Activated CD8-positive, alpha-beta T cell treated with anti-CD3 and anti-CD28 coated beads, Interleukin-2, amount 10 ng/mL, durations not matched to agents 7 days and 5 days (primary cell): ENCODE data around the gene BCL7B. TPM values are rescaled to one million over a fixed set of nuclear protein-coding genes. Genes with fewer than 3 reads are reported as not detected.

Source experiments
- ATAC-seq: fragments of 150-1000 bp; cut with Tn5 transposase; one replicate; pipeline ENCODE4 v1.10.0; 2021; ENCODE audit warnings: moderate library complexity
- CTCF ChIA-PET: fragments of 350-600 bp; sonication (Branson Sonifier 250); formaldehyde crosslinking; loops from one replicate; lab custom pipeline; 2021; ENCODE audit warnings: antibody characterized with exemption; lab: Charles Lee
- POLR2A ChIA-PET: fragments of 350-600 bp; sonication (Branson Sonifier 250); formaldehyde crosslinking; loops from one replicate; lab custom pipeline; 2021; ENCODE audit warnings: antibody characterized with exemption; lab: Charles Lee
- DNase-seq: peaks from one replicate; pipeline ENCODE4 v3.0.0-alpha.2; 2020
- H3K27ac Mint-ChIP-seq: one replicate; pipeline ENCODE4 v1.8.0; 2021; ENCODE audit warnings: mild to moderate bottlenecking, mixed read lengths
- H3K27me3 Mint-ChIP-seq: one replicate; pipeline ENCODE4 v1.8.0; 2021; ENCODE audit warnings: low read depth, mixed read lengths
- H3K36me3 Mint-ChIP-seq: one replicate; pipeline ENCODE4 v1.8.0; 2021; ENCODE audit warnings: low read depth, mixed read lengths
- H3K4me1 Mint-ChIP-seq: one replicate; pipeline ENCODE4 v1.8.0; 2021; ENCODE audit warnings: low read depth, mixed read lengths
- H3K4me3 Mint-ChIP-seq: one replicate; pipeline ENCODE4 v1.8.0; 2021; ENCODE audit warnings: mild to moderate bottlenecking, mixed read lengths
- H3K9me3 Mint-ChIP-seq: one replicate; pipeline ENCODE4 v1.8.0; 2022; ENCODE audit warnings: mixed read lengths; ENCODE audit not compliant: insufficient read depth
- total RNA-seq, 2 experiments: library from RNA; stranded (reverse); gene quantifications; one replicate each; pipeline ENCODE4 v1.2.3, GENCODE V29; 2021

The BCL7B gene
- total RNA-seq = 10 to 100 TPM; 76.8 to 80.8 TPM

DNA sequence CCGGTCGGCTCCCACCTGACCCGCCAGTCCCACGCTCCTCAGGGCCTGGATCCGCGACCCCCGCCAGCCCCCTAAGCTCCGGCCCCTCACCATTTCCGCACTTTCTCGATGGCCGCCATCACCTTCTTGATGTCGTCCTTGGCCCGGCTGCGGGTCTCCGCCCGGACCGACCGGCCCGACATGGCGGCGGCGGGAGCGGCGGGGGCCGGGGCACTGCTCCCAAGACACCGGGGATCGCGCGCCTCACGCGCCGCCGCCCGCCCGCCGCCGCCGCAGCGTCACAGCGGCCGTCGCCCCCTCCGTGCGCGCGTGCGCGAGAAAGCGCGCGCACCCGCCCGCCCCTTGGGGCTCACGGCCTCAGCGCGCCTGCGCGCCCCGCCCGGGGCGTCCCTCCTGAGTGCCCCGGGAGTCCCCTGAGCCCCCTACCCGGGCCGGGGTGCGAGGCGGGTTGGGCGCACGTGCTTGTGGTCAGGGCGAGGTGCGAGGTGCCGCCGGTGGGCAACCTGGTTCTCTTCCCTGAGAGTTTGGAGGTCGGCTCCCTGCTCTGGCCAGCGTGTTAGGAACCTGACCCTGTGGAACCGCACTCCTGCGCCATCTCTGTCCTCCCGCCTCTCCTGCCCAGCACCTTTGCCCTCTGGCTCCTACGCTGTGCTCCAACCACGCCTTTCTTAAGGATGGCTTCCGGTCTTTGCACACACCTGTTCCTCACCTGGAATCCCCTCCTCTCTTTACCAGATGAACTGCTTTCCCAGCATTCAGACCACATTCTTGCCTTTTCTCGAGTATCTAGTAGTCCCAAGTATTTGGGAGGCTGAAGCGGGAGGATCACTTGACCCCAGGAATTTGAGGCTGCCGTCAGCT is at the start of gene BCL7B:
BCL7B (minus strand) TSS at position 294 of the 861 bp plus-strand sequence; CDS start at position 182, 112 bp downstream.
- POLR2A ChIA-PET = interaction anchor here (0.7 to 3.7 kb wide), 11 partner anchors 8 to 181 kb away, joined by 3 to 50 read pairs (median 4); partner anchors contain the start of genes ABHD11, BAZ1B and TBL2
- H3K9me3 Mint-ChIP-seq = no peaks in the 10 kb centered on the region
- ATAC-seq (peak; percentile 66), DNase-seq (peak; percentile 78)
- peak within 1 kb of the TSS; percentile 90 for H3K4me3 Mint-ChIP-seq
- H3K27me3 Mint-ChIP-seq = peaks cover 6% of the 10 kb centered on the region
- peaks cover 30% of the 10 kb centered on the region for H3K4me1 Mint-ChIP-seq
- peaks cover 26% of the 10 kb centered on the region for H3K36me3 Mint-ChIP-seq
- peak within 1 kb of the TSS; percentile 95 for H3K27ac Mint-ChIP-seq
- CTCF ChIA-PET = interaction anchor here (0.7 to 1.3 kb wide), 4 partner anchors 10 to 106 kb away, joined by 3 to 5 read pairs (median 3); partner anchors contain the start of gene TBL2

DNA sequence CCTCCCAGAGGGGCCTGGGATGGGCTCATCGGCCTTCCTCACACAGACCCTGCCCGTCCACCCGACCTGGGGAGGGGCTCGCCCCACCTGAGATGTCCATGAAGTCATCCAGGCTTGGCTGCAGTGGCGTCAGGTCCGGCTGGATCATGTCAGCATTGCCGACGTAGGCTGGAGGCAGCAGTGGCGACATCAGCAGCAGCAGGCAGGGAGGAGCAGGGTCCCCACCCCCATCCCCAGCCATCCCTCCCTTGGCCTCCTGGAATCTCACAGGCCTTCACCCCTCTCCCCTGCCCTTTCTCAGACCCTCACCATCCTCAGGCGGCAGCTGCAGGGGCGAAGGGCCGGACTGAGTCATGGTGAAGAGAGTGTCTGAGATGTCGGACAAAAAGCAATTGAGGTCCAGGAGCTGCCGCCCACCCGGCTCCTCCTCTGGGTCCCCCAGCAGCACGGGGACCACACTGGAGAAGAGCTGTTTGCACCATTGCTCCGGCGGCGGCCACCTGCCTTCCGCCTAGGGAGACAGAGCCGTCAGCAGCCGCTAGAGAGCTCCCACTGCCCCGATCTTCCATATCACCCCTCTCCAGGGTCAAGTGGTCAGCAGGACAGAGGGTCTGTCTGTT is 48.2 kb upstream of the BCL7B start:
- DNase-seq = no peak
- H3K27me3 Mint-ChIP-seq = peaks cover 11% of the 10 kb centered on the region
- H3K4me3 Mint-ChIP-seq = no peak overlapping the region
- peaks cover 3% of the 10 kb centered on the region for H3K4me1 Mint-ChIP-seq
- CTCF ChIA-PET = interaction anchor here (0.6 to 6.8 kb wide), 13 partner anchors 10 to 249 kb away, joined by 3 to 115 read pairs (median 9); partner anchors contain the start of genes ABHD11 and STX1A
- POLR2A ChIA-PET = no interaction called here
- H3K27ac Mint-ChIP-seq = no peak overlapping the region
- H3K9me3 Mint-ChIP-seq = no peaks in the 10 kb centered on the region
- ATAC-seq = no peak
- no peaks in the 10 kb centered on the region for H3K36me3 Mint-ChIP-seq

DNA sequence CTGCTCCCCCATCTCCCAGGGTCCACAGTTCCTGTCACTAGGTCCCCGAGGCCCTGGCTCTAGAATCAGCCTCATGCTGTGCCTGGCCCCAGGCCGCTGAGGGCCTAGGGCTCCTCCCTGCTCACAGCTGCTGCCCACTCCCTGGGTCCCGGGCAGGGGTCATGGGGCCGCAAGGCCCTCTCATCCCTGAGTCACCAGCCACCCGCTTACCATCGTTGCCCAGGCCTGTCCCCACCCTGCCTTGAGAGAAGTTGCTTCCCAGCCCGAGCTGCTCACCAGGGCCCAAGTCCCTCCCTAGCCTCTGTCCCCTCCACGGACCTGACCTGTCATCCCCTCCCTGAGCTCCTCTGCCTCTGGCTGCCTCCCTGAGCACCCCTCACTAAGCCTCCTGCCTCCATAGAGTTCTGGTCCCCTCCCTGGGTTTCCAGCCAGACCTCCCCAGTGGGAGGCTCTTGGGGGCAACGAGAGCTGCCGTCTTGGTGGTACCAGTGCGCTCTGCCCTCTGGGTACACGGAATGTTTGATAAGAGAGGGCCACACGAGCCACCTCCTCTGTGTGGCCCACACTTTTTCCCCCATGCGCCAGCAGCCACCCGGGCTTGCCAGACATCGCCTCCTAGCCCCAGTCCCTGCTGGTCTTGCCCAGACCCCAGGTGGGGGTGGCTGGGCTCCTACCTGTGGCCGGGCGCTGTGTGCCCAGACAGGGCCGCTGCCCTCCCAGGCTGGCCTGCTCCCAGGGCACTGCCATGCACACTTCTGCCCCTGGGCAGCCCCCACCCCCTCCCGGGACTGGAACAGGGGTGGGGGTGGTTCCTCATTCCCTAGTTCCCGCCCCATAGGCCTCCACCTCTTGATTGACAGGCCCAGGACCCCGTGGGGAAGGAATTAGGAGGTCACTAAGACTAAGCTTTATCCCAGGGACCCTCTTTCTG is 45.5 kb upstream of the BCL7B start:
- ChIA-PET POLR2A (no interaction called here), CTCF (interaction anchor here (6.8 kb wide), 1 partner anchor 133 kb away, joined by 115 read pairs; the partner anchor contains the start of gene ABHD11)
- peaks cover 10% of the 10 kb centered on the region for H3K27me3 Mint-ChIP-seq
- ATAC-seq = no peak
- H3K4me1 Mint-ChIP-seq = peaks cover 3% of the 10 kb centered on the region
- no peaks in the 10 kb centered on the region for H3K36me3 Mint-ChIP-seq
- DNase-seq = no peak
- H3K9me3 Mint-ChIP-seq = no peaks in the 10 kb centered on the region
- no peak overlapping the region for H3K27ac Mint-ChIP-seq
- H3K4me3 Mint-ChIP-seq = no peak overlapping the region

DNA sequence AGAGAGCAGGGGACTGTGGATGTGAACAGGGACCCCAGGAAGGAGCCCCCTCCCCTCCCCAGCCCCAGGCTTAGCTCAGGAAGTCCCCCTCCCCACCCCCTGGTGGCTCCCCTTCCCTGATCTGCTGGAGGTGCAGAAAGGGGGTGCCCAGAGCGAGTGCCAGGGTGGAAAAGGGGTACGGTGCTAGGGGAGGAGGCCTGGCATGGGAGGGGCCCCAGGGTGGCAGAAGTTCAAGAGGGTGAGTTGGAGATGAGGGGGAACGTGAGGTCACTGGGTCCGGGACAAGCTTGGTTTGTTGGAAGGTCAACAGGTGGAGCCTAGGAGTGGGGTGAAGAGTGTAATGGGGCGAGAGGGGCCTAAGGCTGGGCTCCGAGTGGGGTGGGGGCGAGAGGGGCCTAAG is 42.4 kb upstream of the BCL7B start:
- DNase-seq (no peak), ATAC-seq (no peak)
- H3K27ac Mint-ChIP-seq = no peak overlapping the region
- peaks cover 11% of the 10 kb centered on the region for H3K27me3 Mint-ChIP-seq
- no peaks in the 10 kb centered on the region for H3K36me3 Mint-ChIP-seq
- POLR2A ChIA-PET = no interaction called here
- no peaks in the 10 kb centered on the region for H3K4me1 Mint-ChIP-seq
- CTCF ChIA-PET = no interaction called here
- no peaks in the 10 kb centered on the region for H3K9me3 Mint-ChIP-seq
- no peak overlapping the region for H3K4me3 Mint-ChIP-seq

DNA sequence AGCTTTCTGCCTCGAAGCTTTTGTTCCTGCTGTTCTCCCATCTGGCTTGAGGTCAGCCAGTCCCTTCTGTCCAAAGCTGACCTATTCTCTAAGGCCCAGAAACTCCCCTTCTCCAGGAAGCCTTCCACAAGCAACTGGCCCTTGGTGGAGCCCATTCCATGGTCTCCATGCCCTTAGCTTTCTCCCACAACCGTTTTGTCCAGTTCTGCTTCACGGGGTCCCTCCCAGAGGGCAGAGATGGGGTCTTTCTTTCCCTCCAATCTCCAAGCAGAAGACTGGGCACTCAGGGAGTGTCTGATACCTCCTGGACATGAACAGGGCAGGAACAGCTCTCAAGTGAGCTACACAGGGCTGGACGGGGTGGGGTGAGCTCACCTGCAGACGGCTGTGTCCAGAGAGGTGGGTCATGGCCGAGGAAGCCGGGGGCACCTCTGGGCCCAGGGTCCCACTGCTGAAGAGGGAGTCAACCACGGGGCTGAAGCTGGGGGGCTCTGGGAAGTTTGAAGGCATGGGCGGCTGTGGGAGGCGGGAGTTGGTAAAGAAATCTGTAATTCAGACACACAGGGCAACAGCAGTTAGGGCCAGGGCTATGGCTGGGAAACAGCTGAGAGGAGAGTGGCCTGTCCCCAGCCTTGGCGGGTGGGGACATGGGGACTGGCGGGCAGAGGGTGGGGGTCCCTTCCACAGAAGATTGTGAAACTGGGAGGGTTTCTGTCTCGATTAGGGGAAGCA is 41.8 kb upstream of the BCL7B start:
- ChIA-PET CTCF (interaction anchor here (1.0 to 2.0 kb wide), 2 partner anchors 136 to 140 kb away, joined by 4 to 8 read pairs; no protein-coding TSS in a partner anchor), POLR2A (no interaction called here)
- no peak overlapping the region for H3K27ac Mint-ChIP-seq
- DNase-seq = no peak
- no peaks in the 10 kb centered on the region for H3K9me3 Mint-ChIP-seq
- no peaks in the 10 kb centered on the region for H3K36me3 Mint-ChIP-seq
- no peaks in the 10 kb centered on the region for H3K4me1 Mint-ChIP-seq
- peaks cover 9% of the 10 kb centered on the region for H3K27me3 Mint-ChIP-seq
- ATAC-seq = no peak
- H3K4me3 Mint-ChIP-seq = no peak overlapping the region

DNA sequence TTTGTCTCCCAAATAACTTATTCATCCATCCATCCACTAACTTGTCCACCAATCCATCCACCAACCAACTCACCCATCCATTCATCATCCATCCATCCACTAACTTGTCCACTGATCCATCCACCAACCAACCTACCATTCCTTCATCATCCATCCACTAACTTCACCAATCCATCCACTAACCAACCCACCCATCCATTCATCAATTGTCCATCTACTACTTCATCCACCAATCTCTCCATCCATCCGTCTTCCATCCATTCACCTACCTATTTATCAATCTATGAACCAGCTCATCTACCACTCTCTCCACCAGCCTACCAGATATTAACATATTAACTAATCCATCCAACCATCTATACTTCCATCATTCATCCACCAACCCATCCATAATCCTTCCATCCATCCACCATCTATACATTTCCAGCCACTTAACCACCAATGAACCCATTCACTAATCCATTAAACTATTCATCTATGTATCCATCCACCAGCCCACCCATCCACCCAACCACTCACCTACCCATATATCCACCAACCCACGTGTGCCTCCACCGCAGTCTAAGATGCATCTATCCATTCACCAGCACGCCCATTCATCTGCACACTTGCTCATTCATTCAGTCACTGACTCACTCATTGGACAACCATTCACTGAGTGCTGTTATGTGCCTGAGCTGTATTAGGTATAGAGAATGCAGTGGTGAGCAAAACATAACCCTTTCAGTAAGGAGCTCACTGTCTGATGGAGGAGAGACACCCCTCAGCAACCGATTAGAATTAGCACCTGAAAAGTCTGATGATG is 40.7 kb upstream of the BCL7B start:
- ChIA-PET CTCF (interaction anchor here (2.0 kb wide), 1 partner anchor 137 kb away, joined by 8 read pairs; no protein-coding TSS in a partner anchor), POLR2A (no interaction called here)
- no peaks in the 10 kb centered on the region for H3K4me1 Mint-ChIP-seq
- DNase-seq (no peak), ATAC-seq (no peak)
- H3K36me3 Mint-ChIP-seq = no peaks in the 10 kb centered on the region
- H3K9me3 Mint-ChIP-seq = no peaks in the 10 kb centered on the region
- peaks cover 9% of the 10 kb centered on the region for H3K27me3 Mint-ChIP-seq
- no peak overlapping the region for H3K4me3 Mint-ChIP-seq
- no peak overlapping the region for H3K27ac Mint-ChIP-seq

DNA sequence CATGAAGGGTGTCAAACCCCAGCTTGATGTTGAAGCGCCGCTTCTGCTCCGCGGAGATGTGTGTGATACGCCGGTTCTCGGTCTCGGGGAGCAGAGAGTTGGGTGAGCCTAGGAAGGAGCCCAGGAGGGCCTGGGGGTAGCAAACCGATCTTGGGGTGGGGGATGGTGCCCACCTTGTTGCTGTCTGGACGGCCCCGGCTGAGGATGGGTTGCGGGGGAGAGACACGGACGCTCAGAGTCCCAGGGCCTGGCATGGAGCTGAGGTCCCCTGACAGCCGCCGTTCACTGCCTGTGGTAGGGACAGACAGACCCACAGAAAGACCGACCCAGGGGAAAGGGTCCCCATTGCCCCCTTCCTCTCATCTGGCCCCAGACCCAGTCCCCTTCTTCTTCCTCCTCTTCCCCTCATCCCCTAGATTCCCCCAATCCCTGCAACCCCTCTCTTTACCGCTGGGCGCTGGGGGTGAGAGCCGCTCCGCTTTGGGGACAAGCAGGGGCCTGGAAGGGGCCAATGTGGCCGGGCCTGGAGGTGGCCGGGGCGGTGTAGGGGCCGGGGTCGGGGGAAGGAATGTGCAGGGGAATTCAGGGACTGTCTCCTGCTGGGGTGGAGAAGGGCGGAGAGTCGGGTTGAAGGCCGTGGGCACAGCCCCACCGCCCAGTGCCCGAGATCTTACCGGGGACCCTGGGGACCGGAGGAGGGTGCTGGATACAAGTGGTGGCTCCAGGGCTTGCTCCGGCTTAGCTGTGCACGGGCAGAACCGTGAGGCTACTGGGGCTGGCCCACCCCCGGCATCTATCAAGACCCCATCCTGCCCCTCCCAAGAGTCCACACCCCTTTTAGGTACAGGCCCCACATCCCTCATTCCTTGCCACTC is 38.9 kb upstream of the BCL7B start:
- ChIA-PET POLR2A (no interaction called here), CTCF (interaction anchor here (2.1 kb wide), 1 partner anchor 10 kb away, joined by 9 read pairs; no protein-coding TSS in a partner anchor)
- ATAC-seq (no peak), DNase-seq (no peak)
- H3K9me3 Mint-ChIP-seq = no peaks in the 10 kb centered on the region
- no peaks in the 10 kb centered on the region for H3K36me3 Mint-ChIP-seq
- H3K4me1 Mint-ChIP-seq = no peaks in the 10 kb centered on the region
- no peak overlapping the region for H3K27ac Mint-ChIP-seq
- H3K4me3 Mint-ChIP-seq = no peak overlapping the region
- H3K27me3 Mint-ChIP-seq = peaks cover 9% of the 10 kb centered on the region

DNA sequence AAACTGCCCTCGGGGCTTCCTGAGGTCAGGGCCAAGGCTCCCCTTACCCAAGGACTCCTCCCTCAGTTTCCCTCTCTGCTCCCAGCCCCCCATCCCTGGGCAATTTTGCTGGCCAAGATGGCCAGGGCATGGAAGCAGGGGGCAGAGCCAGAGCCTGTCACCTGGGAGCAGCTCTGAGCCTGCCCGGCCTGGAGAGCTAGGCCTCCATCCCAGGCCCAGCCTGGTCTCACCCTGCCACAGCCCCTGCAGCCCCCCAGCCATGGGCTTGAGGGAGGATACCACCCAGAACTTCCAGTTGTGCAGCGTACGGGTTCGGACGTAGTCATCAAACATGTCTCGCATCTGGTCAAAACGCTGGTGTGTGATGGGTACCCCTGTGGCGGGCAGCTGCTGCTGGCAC is 37.9 kb upstream of the BCL7B start:
- Mint-ChIP-seq H3K4me1 (no peaks in the 10 kb centered on the region), H3K9me3 (no peaks in the 10 kb centered on the region), H3K27me3 (peaks cover 9% of the 10 kb centered on the region), H3K27ac (no peak overlapping the region), H3K4me3 (no peak overlapping the region), H3K36me3 (no peaks in the 10 kb centered on the region)
- DNase-seq = no peak
- no peak for ATAC-seq
- ChIA-PET CTCF (interaction anchor here (2.1 kb wide), 1 partner anchor 11 kb away, joined by 9 read pairs; no protein-coding TSS in a partner anchor), POLR2A (no interaction called here)

DNA sequence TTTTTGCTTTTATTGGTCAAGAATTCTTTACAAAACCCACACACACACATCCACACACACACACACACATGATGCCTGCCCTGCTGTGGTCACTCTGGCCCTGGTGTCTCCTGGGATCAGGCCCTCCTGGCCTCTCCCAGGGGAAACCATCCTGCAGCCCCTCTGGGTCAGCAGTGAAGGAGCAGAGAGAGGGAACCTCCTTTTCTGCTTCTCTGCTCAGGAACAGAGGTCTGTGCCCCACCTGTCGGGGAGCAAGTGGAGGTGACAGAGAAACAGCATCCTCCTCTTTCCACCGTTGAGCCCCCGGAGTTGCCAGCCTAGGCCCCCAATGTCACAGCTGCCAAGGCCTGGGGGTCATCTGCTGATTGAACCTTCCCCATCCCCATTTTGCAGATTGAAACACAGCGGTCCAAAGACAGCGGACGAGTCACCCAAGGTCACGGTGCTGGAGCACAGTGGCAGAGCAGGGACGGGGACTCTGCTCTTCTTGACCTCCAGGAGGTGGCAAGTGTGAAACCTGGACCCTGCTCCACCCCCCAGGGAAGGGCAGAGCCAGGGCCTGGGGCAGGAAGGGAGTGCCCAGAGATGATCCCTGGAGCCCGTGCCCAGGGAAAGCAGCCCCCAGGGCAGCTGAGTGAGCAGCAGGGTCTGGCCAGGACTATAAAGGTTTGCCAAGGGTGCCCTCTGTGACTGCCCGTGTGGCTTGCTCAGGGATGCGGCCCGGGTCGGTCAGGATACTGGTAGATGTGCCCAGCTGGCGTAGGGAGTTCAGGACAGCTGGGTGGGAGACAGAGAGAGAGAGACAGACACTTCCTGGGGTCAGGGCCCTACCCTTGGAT is 35.9 kb upstream of the BCL7B start:
- Mint-ChIP-seq H3K27ac (no peak overlapping the region), H3K4me3 (no peak overlapping the region), H3K36me3 (no peaks in the 10 kb centered on the region), H3K4me1 (no peaks in the 10 kb centered on the region), H3K27me3 (peaks cover 9% of the 10 kb centered on the region), H3K9me3 (no peaks in the 10 kb centered on the region)
- DNase-seq (no peak), ATAC-seq (no peak)
- POLR2A ChIA-PET = no interaction called here
- CTCF ChIA-PET = interaction anchor here (1.2 kb wide), 1 partner anchor 13 kb away, joined by 5 read pairs; no protein-coding TSS in a partner anchor
